Measurements from ENCODE around the gene GREM1. TPM values are rescaled to one million over a fixed set of nuclear protein-coding genes. Genes with fewer than 3 reads are reported as not detected.
A peak's percentile ranks its signal among the peaks of the same experiment; 100 is the strongest.

GREM1 gene
- total and polyA plus RNA-seq, 4 donors, result 0.50 to 6.0 (median 1.5) TPM

DNA sequence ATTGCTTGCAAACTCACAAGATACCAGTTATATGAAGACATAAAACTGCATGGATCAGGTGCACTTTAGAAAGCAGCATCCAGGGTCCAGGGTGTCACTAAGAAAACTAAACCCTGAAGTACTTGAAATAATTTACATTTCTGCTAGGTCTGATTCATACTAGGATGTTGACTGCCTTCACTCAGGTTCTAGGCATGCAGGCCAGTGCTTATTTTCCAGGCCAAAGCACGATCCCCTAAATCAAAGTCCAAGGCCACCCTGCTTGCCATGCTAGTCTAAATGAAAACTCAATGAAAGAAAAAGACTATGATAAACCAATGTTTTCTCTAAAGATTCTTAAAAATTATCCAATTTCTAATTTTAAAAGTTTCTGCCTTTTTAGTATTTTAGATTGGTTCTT is 49.4 kb downstream of the GREM1 start:
- H3K27me3 ChIP-seq (ENCODE audit: control insufficient read depth, insufficient read depth, low read length), result no peaks in the 10 kb centered on the region

DNA sequence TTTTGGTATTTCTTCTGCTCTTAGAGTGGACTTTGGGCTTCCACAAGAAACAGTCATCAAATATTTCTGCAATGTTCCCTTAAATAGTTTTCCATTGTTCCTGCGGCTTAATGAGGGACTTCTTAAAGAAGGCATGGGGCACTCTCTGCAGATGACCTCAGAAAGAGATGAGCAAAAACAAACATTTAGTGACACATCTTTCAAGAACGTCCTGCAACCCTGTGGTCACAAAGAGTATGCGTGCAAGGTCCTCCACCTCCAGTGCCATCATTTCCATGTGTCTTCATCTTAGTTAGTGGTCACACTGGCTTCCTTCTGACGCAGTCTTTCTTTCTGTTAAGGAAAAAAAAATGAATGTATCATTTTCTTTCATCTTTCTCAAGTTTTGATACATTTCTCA is 56.2 kb downstream of the GREM1 start:
- no peaks in the 10 kb centered on the region for H3K4me1 ChIP-seq (ENCODE audit: control insufficient read depth, insufficient read depth, low read length)
- H3K4me3 ChIP-seq (ENCODE audit: low read depth, low read length), result no peak overlapping the region
- WGBS (ENCODE audit: insufficient coverage), result 93% methylated on average over 3 of the region's 4 CpGs
- no peak overlapping the region for H3K27ac ChIP-seq (ENCODE audit: low read depth, low read length)
- DNase-seq (ENCODE audit: low read depth in 4 of 6, low spot score in 6 of 6), result no peak
- no peaks in the 10 kb centered on the region for H3K36me3 ChIP-seq (ENCODE audit: control insufficient read depth, insufficient read depth, low read length)
- H3K9me3 ChIP-seq (ENCODE audit: control insufficient read depth, insufficient read depth, low read length), result peaks cover 2% of the 10 kb centered on the region
- no peaks in the 10 kb centered on the region for H3K27me3 ChIP-seq (ENCODE audit: control insufficient read depth, insufficient read depth, low read length)

More for the DNA sequence above, 49.4 kb downstream of the GREM1 start:
- H3K4me3 ChIP-seq (ENCODE audit: low read depth, low read length), result no peak overlapping the region
- H3K4me1 ChIP-seq (ENCODE audit: control insufficient read depth, insufficient read depth, low read length), result no peaks in the 10 kb centered on the region
- DNase-seq (ENCODE audit: low read depth in 4 of 6, low spot score in 6 of 6), result no peak
- H3K27ac ChIP-seq (ENCODE audit: low read depth, low read length), result no peak overlapping the region
- no peaks in the 10 kb centered on the region for H3K9me3 ChIP-seq (ENCODE audit: control insufficient read depth, insufficient read depth, low read length)
- no CpG with 5 or more reads among the region's 1 CpG for WGBS (ENCODE audit: insufficient coverage)
- no peaks in the 10 kb centered on the region for H3K36me3 ChIP-seq (ENCODE audit: control insufficient read depth, insufficient read depth, low read length)

DNA sequence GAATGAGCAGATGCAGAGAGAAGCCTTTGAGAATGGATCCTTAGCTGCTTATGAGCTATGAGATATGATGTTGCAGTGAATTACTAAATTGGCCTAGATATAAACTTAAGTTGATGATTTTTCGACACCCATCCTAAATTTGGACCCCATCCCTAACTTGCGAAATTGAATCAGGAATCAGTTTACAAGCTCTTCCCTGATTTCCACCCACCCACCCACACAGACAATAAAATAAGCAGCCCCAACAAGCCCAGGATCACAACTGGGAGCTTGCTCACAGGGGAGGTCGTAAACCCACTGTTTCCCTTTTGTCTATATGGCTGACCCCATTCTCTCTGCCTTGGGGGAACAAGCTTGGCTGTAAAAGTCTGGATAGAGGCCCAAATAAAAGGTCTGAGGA is 57.3 kb downstream of the GREM1 start:
- no peak overlapping the region for H3K4me3 ChIP-seq (ENCODE audit: low read depth, low read length)
- DNase-seq (ENCODE audit: low read depth in 4 of 6, low spot score in 6 of 6), result no peak
- no peaks in the 10 kb centered on the region for H3K27me3 ChIP-seq (ENCODE audit: control insufficient read depth, insufficient read depth, low read length)
- no peak overlapping the region for H3K27ac ChIP-seq (ENCODE audit: low read depth, low read length)
- H3K9me3 ChIP-seq (ENCODE audit: control insufficient read depth, insufficient read depth, low read length), result peaks cover 2% of the 10 kb centered on the region
- no peaks in the 10 kb centered on the region for H3K36me3 ChIP-seq (ENCODE audit: control insufficient read depth, insufficient read depth, low read length)
- WGBS (ENCODE audit: insufficient coverage), result 63% methylated on average over 3 of the region's 3 CpGs
- H3K4me1 ChIP-seq (ENCODE audit: control insufficient read depth, insufficient read depth, low read length), result no peaks in the 10 kb centered on the region

DNA sequence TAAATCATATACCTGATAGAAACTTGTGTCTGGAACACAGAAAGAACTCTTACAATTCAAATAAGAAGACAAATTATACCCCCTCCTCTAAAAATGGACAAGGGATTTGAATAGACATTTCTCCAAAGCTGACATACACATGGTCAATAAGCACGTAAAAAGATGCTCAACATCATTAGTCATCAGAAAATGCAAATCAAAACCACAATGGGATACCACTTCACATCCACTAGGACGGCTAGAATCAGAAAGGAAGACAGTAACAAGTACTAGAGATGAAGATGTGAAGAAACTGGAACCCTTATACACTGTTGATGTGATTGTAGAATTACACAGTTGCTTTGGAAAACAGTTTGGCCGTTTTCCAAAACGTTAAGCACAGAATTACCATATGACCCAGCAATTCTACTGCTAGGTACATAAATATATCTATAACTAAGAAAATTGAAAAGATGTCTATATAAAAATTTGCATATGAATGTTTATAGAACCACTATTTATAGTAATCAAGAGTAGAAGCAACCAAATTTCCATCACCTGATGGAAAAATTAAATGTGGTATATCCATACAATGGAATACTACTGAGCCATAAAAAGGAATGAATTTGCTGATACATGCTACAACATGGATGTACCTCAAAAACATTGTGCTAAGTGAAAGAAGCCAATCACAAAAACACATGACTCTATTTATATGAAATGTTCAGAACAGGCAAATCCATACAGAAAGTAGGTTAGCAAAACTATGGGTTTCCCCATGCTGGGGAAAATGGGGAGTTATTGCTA is 60.8 kb downstream of the GREM1 start:
- H3K27ac ChIP-seq (ENCODE audit: low read depth, low read length), result no peak overlapping the region
- no peaks in the 10 kb centered on the region for H3K4me1 ChIP-seq (ENCODE audit: control insufficient read depth, insufficient read depth, low read length)
- H3K4me3 ChIP-seq (ENCODE audit: low read depth, low read length), result no peak overlapping the region
- H3K36me3 ChIP-seq (ENCODE audit: control insufficient read depth, insufficient read depth, low read length), result no peaks in the 10 kb centered on the region
- 100% methylated on average over 1 of the region's 4 CpGs for WGBS (ENCODE audit: insufficient coverage)
- no peak for DNase-seq (ENCODE audit: low read depth in 4 of 6, low spot score in 6 of 6)
- peaks cover 2% of the 10 kb centered on the region for H3K9me3 ChIP-seq (ENCODE audit: control insufficient read depth, insufficient read depth, low read length)
- no peaks in the 10 kb centered on the region for H3K27me3 ChIP-seq (ENCODE audit: control insufficient read depth, insufficient read depth, low read length)

DNA sequence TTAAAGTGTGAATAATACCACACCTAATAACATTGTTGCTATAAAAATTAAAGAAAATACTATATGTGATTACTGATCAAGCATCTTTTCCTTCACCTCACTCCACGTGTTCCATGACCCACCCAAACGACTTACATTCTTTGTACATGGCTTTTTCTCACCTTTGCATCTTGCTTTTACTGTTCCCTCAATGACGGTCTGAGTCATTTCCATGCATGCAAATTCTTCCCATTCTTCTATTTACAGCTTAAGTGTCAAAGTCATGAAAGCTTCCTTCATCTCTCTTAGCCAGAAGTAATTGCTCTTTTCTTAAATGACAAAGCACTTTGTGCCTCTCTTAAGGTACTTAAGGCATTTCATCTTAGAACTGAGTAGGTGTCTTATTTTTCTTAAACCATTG is 64.0 kb downstream of the GREM1 start:
- no peaks in the 10 kb centered on the region for H3K36me3 ChIP-seq (ENCODE audit: control insufficient read depth, insufficient read depth, low read length)
- H3K27me3 ChIP-seq (ENCODE audit: control insufficient read depth, insufficient read depth, low read length), result no peaks in the 10 kb centered on the region
- H3K9me3 ChIP-seq (ENCODE audit: control insufficient read depth, insufficient read depth, low read length), result no peaks in the 10 kb centered on the region
- H3K4me1 ChIP-seq (ENCODE audit: control insufficient read depth, insufficient read depth, low read length), result no peaks in the 10 kb centered on the region
- 35% methylated on average over 3 of the region's 3 CpGs for WGBS (ENCODE audit: insufficient coverage)
- no peak for DNase-seq (ENCODE audit: low read depth in 4 of 6, low spot score in 6 of 6)
- H3K4me3 ChIP-seq (ENCODE audit: low read depth, low read length), result no peak overlapping the region
- H3K27ac ChIP-seq (ENCODE audit: low read depth, low read length), result no peak overlapping the region

DNA sequence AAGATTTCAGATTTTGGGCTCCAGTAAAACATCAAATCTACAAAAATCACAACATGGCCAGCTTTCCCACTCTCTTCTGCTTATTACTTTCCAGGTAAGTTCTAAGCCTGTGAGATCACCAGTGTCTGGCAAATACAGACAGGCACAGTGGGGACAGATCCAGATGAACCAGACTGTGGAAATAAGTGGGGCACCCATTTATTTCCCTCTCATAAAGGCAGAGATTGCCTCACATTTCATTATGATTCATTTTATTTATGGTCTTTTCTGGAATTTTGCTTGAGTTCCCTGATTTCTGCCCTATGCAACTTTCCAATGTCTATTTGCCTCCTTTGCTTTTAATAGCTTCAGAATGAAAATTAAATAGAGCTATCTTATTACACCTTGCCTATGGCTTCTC is 66.8 kb downstream of the GREM1 start:
- DNase-seq (ENCODE audit: low read depth in 4 of 6, low spot score in 6 of 6), result no peak
- Histone ChIP-seq H3K9me3 (ENCODE audit: control insufficient read depth, insufficient read depth, low read length) (no peaks in the 10 kb centered on the region), H3K27ac (ENCODE audit: low read depth, low read length) (no peak overlapping the region), H3K4me3 (ENCODE audit: low read depth, low read length) (no peak overlapping the region), H3K4me1 (ENCODE audit: control insufficient read depth, insufficient read depth, low read length) (no peaks in the 10 kb centered on the region), H3K27me3 (ENCODE audit: control insufficient read depth, insufficient read depth, low read length) (no peaks in the 10 kb centered on the region), H3K36me3 (ENCODE audit: control insufficient read depth, insufficient read depth, low read length) (no peaks in the 10 kb centered on the region)

DNA sequence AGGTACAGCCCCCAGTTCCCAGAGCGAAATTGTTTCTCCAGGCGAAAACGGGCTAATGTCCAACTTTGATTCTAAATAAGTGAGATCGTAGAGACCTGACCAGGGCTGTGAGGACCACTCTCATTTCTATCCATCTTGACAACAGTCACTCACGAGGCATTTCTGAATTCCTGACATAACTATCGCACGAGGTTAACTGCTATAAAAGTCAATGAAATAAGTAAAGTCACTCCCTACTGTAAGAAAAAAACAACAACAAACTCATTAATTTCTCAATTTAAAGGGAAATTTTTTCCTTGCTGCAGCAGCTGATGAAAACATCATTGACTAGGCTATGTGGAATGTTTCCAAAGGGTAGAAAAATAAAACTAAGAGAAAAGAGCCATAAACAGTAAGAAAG is 69.1 kb downstream of the GREM1 start:
- DNase-seq (ENCODE audit: low read depth in 4 of 6, low spot score in 6 of 6), result no peak
- 96% methylated on average over 4 of the region's 7 CpGs for WGBS (ENCODE audit: insufficient coverage)
- no peak overlapping the region for H3K4me3 ChIP-seq (ENCODE audit: low read depth, low read length)
- H3K4me1 ChIP-seq (ENCODE audit: control insufficient read depth, insufficient read depth, low read length), result no peaks in the 10 kb centered on the region
- no peaks in the 10 kb centered on the region for H3K36me3 ChIP-seq (ENCODE audit: control insufficient read depth, insufficient read depth, low read length)
- H3K27ac ChIP-seq (ENCODE audit: low read depth, low read length), result no peak overlapping the region
- H3K27me3 ChIP-seq (ENCODE audit: control insufficient read depth, insufficient read depth, low read length), result no peaks in the 10 kb centered on the region
- no peaks in the 10 kb centered on the region for H3K9me3 ChIP-seq (ENCODE audit: control insufficient read depth, insufficient read depth, low read length)

DNA sequence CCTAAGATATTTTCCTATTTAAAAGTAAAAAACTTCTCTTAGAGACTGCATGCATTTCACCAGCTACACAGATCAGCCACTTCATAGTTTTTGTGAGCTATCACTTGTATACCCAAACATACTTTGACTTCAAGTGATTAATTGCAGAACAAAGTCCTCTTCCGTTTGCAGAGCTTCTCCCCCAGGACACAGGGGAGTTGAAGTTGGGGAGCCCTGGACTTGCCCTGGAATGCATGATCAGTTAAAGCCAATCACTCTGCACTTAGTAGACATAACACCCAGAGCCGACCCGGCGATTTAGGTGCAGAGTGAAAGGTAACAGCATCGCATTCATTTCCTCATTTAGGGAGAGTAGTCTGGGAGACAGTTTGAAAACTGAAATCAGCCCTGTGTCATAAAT is 70.1 kb downstream of the GREM1 start:
- H3K9me3 ChIP-seq (ENCODE audit: control insufficient read depth, insufficient read depth, low read length), result no peaks in the 10 kb centered on the region
- no peak for DNase-seq (ENCODE audit: low read depth in 4 of 6, low spot score in 6 of 6)
- WGBS (ENCODE audit: insufficient coverage), result no CpG with 5 or more reads among the region's 5 CpGs
- H3K27me3 ChIP-seq (ENCODE audit: control insufficient read depth, insufficient read depth, low read length), result no peaks in the 10 kb centered on the region
- H3K27ac ChIP-seq (ENCODE audit: low read depth, low read length), result no peak overlapping the region
- no peaks in the 10 kb centered on the region for H3K36me3 ChIP-seq (ENCODE audit: control insufficient read depth, insufficient read depth, low read length)
- no peaks in the 10 kb centered on the region for H3K4me1 ChIP-seq (ENCODE audit: control insufficient read depth, insufficient read depth, low read length)
- H3K4me3 ChIP-seq (ENCODE audit: low read depth, low read length), result no peak overlapping the region

DNA sequence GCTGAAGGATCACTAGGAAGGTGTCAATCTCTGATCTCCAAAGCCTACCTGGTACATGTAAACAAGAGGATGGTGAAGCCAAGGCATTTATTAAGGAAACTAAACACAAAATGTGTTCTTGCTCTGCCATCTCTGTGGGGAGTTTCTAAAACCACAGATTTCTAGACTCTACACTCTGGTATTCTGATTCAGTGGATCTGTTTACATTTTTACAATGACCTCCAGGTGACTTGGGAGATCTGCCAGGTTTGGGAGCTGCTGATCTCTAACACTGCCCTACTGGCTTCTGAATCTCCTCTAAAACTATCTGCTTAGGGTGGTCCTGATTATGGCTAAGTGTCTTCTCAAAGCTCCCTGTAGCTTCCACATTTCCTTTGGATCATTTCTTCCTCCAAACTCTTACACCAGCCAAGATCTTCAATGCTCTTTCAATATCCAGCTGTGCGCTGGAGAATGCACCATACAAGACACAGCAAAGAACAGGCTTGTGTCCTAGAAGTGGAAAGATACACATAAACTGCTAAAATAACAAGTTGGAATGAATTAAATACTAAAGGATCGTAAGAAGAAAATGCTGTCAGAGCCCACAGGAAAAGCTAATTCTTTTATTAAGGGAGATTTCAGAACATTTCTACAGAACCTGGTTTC is 72.7 kb downstream of the GREM1 start:
- no peaks in the 10 kb centered on the region for H3K4me1 ChIP-seq (ENCODE audit: control insufficient read depth, insufficient read depth, low read length)
- 100% methylated on average over 1 of the region's 2 CpGs for WGBS (ENCODE audit: insufficient coverage)
- no peaks in the 10 kb centered on the region for H3K9me3 ChIP-seq (ENCODE audit: control insufficient read depth, insufficient read depth, low read length)
- H3K4me3 ChIP-seq (ENCODE audit: low read depth, low read length), result no peak overlapping the region
- H3K27me3 ChIP-seq (ENCODE audit: control insufficient read depth, insufficient read depth, low read length), result no peaks in the 10 kb centered on the region
- peak in 1 of 6 donors; percentile 23 for DNase-seq (ENCODE audit: low read depth in 4 of 6, low spot score in 6 of 6)
- no peaks in the 10 kb centered on the region for H3K36me3 ChIP-seq (ENCODE audit: control insufficient read depth, insufficient read depth, low read length)
- H3K27ac ChIP-seq (ENCODE audit: low read depth, low read length), result no peak overlapping the region

DNA sequence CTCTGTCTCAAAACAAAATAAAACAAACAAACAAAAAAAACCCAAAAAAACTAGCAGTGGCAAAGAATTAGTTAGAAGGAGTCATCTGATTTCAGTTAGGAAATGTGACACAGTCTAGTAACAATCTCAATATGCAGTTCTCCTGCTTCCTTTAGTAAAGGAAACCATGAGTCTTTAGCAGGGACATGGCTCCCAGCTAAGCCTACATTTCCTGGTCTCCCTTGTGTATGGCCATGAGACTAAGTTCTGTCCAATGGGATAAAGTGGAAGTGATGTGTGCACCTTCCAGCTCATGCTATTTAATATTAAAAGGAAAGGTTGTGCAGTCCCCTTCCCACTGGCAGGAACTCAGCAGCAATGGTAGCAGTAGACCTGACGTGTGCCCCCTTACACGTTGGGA is 74.6 kb downstream of the GREM1 start:
- H3K9me3 ChIP-seq (ENCODE audit: control insufficient read depth, insufficient read depth, low read length), result no peaks in the 10 kb centered on the region
- no peak overlapping the region for H3K4me3 ChIP-seq (ENCODE audit: low read depth, low read length)
- 100% methylated on average over 2 of the region's 2 CpGs for WGBS (ENCODE audit: insufficient coverage)
- no peaks in the 10 kb centered on the region for H3K27me3 ChIP-seq (ENCODE audit: control insufficient read depth, insufficient read depth, low read length)
- no peak overlapping the region for H3K27ac ChIP-seq (ENCODE audit: low read depth, low read length)
- no peak for DNase-seq (ENCODE audit: low read depth in 4 of 6, low spot score in 6 of 6)
- H3K4me1 ChIP-seq (ENCODE audit: control insufficient read depth, insufficient read depth, low read length), result no peaks in the 10 kb centered on the region
- H3K36me3 ChIP-seq (ENCODE audit: control insufficient read depth, insufficient read depth, low read length), result no peaks in the 10 kb centered on the region

Measured in spinal cord (tissue), 10 donors.